Natural killer cell (primary cell): ENCODE data around the gene RPL22. TPM values are rescaled to one million over a fixed set of nuclear protein-coding genes. Genes with fewer than 3 reads are reported as not detected.

Experiments
- ATAC-seq, 3 donors: fragments of 150-1000 bp in 2 of 3; fragments of 200-7000 bp in 1 of 3; cut with Tn5 transposase; 1 replicate in 1 of 3; 2 replicates in 2 of 3; pipeline ENCODE4 v1.10.0; 2021; ENCODE audit warnings: mild to moderate bottlenecking in 2 of 3, moderate library complexity in 2 of 3
- DNase-seq, 2 donors: peaks; one replicate each; pipeline versions ENCODE4 v3.0.0 to v3.0.0-alpha.2; 2013 to 2021; ENCODE audit warnings: mixed read lengths in 1 of 2
- H3K27ac ChIP-seq: one replicate; pipeline ENCODE4 v1.5.1; 2013; ENCODE audit warnings: mild to moderate bottlenecking, low read length
- H3K27me3 ChIP-seq: one replicate; pipeline ENCODE4 v1.6.1; 2013; ENCODE audit warnings: low read length; ENCODE audit not compliant: control insufficient read depth, insufficient read depth
- H3K36me3 ChIP-seq: one replicate; pipeline ENCODE4 v1.6.1; 2013; ENCODE audit warnings: low read length; ENCODE audit not compliant: control insufficient read depth, insufficient read depth
- H3K4me1 ChIP-seq: one replicate; pipeline ENCODE4 v1.6.1; 2013; ENCODE audit warnings: low read length; ENCODE audit not compliant: control insufficient read depth, insufficient read depth
- H3K4me3 ChIP-seq: one replicate; pipeline ENCODE4 v1.5.1; 2013; ENCODE audit warnings: low read length
- H3K9me3 ChIP-seq: one replicate; pipeline ENCODE4 v1.6.1; 2013; ENCODE audit warnings: low read length; ENCODE audit not compliant: control insufficient read depth, insufficient read depth
- H3K27ac Mint-ChIP-seq, 2 donors: one replicate each; pipeline ENCODE4 v1.8.0; 2022; ENCODE audit warnings: mild to moderate bottlenecking in 2 of 2, mixed read lengths in 2 of 2, moderate library complexity in 1 of 2
- H3K27me3 Mint-ChIP-seq, 2 donors: one replicate each; pipeline ENCODE4 v1.8.0; 2022; ENCODE audit warnings: low read depth in 2 of 2, mixed read lengths in 2 of 2
- H3K36me3 Mint-ChIP-seq: one replicate; pipeline ENCODE4 v1.8.0; 2022; ENCODE audit warnings: mixed read lengths
- H3K4me1 Mint-ChIP-seq, 2 donors: one replicate each; pipeline ENCODE4 v1.8.0; 2022; ENCODE audit warnings: mixed read lengths in 2 of 2
- H3K4me3 Mint-ChIP-seq: one replicate; pipeline ENCODE4 v1.8.0; 2022; ENCODE audit warnings: mild to moderate bottlenecking, moderate library complexity, mixed read lengths
- H3K9me3 Mint-ChIP-seq, 2 donors: one replicate each; pipeline ENCODE4 v1.8.0; 2022; ENCODE audit warnings: mixed read lengths in 2 of 2
- WGBS: methylation state at CpG from one replicate; pipeline ENCODE4 v1.1.7; 2013; ENCODE audit warnings: missing lambda C conversion rate; ENCODE audit not compliant: insufficient coverage; 5-methylcytosine and 5-hydroxymethylcytosine counted together
- intact Hi-C: fragments of 100-400 bp; cut with micrococcal nuclease; formaldehyde crosslinking; loops from one replicate; pipeline ENCODE4 v1.14.2; 2022
- total RNA-seq, 4 donors: library from RNA; stranded (reverse); fragments of 120-200 nt in 1 of 4; gene quantifications; one replicate each; pipeline versions ENCODE4 v1.2.3 to v1.2.4, GENCODE V29; 2013 to 2022
- TF ChIP-seq, protein P1 (sequence below): fragments of 200-600 bp; IDR thresholded peaks from one replicate; pipeline ENCODE4 v1.8.0; 2022; ENCODE audit warnings: antibody characterized with exemption

RPL22 gene
- total RNA-seq, 3 donors from 2014 or later (not counting 1 experiment from before 2014, with no cell fraction given): 210 to 239 (median 228) TPM

DNA sequence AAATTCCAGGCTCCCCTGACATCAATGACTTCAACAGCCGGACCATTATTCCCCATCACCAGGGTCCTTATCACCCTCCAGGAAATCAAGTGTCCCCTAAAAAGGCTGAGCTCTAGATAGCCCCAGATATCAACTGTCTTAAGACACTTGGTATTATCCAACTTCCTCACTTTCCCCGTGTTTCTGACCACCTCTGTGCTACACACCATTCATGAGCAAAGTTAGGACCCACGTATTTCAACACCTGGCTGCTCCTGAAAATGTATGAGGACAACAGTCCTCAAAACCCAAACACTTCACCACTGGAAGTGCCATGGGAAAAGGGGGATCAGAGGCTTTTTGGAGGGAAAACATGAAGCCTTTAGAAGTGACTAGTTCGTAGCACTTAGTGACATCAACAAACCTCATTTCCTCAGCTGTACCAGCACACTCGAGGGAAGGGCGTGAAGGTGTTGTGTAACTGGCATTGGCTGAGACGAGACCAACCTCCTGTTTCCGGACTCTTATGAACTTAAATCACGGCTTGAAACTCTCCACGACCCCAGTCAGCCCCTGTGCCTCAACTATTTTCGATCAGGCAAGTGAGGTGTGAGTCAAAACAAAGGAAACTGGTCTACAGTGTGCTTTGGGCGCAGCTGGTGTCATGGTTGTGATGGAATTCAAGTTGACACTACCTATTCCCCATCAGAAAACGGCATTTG is 15.2 kb downstream of the RPL22 start:
- TF ChIP-seq, protein P1, sequence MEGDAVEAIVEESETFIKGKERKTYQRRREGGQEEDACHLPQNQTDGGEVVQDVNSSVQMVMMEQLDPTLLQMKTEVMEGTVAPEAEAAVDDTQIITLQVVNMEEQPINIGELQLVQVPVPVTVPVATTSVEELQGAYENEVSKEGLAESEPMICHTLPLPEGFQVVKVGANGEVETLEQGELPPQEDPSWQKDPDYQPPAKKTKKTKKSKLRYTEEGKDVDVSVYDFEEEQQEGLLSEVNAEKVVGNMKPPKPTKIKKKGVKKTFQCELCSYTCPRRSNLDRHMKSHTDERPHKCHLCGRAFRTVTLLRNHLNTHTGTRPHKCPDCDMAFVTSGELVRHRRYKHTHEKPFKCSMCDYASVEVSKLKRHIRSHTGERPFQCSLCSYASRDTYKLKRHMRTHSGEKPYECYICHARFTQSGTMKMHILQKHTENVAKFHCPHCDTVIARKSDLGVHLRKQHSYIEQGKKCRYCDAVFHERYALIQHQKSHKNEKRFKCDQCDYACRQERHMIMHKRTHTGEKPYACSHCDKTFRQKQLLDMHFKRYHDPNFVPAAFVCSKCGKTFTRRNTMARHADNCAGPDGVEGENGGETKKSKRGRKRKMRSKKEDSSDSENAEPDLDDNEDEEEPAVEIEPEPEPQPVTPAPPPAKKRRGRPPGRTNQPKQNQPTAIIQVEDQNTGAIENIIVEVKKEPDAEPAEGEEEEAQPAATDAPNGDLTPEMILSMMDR: no peak
- Histone ChIP-seq H3K27ac (no peak overlapping the region), H3K9me3 (no peaks in the 10 kb centered on the region), H3K27me3 (peaks cover 10% of the 10 kb centered on the region), H3K4me1 (peaks cover 8% of the 10 kb centered on the region), H3K4me3 (no peak overlapping the region), H3K36me3 (peaks cover 15% of the 10 kb centered on the region)
- no peaks in the 10 kb centered on the region for H3K9me3 Mint-ChIP-seq
- peaks cover 12 to 16% of the 10 kb centered on the region in 2 donors for H3K27me3 Mint-ChIP-seq
- H3K4me3 Mint-ChIP-seq: no peak overlapping the region
- no peak for ATAC-seq
- intact Hi-C loops: no loop called here
- no peak for DNase-seq
- peaks cover 14 to 30% of the 10 kb centered on the region in 2 donors for H3K4me1 Mint-ChIP-seq
- H3K27ac Mint-ChIP-seq: no peak overlapping the region
- H3K36me3 Mint-ChIP-seq: no peaks in the 10 kb centered on the region
- WGBS: 75% methylated on average over 12 of the region's 13 CpGs

DNA sequence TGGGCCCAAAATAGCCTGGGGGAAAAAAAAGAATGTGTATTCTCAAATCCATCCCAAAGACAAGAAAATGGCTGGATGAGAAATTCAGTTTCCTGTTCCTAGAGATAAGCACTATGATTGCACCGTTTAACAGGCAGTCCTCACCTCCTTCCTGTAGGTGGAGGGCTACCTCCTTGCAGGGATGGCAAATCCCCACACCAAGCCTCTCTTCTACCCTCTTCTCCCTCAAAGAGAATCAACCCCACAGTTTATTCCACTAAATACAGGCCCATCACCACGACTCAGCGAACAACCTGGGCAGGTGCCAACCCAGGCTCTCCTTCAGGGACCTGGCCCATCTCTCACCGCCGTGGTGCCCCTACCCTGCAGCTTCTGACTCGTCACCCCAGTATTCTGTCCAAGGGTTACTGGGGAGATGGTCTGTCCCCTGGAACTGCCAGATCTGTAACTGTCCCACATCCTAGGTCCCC is 15.8 kb downstream of the RPL22 start:
- Mint-ChIP-seq H3K36me3 (no peaks in the 10 kb centered on the region), H3K9me3 (no peaks in the 10 kb centered on the region), H3K27me3 (peaks cover 12 to 21% of the 10 kb centered on the region in 2 donors), H3K4me3 (no peak overlapping the region), H3K27ac (no peak overlapping the region), H3K4me1 (peaks cover 14 to 29% of the 10 kb centered on the region in 2 donors)
- Histone ChIP-seq H3K27ac (no peak overlapping the region), H3K9me3 (no peaks in the 10 kb centered on the region), H3K4me1 (peaks cover 15% of the 10 kb centered on the region), H3K27me3 (peaks cover 14% of the 10 kb centered on the region), H3K36me3 (peaks cover 14% of the 10 kb centered on the region), H3K4me3 (no peak overlapping the region)
- DNase-seq: no peak
- no peak for ATAC-seq
- TF ChIP-seq, protein P1: no peak
- intact Hi-C loops: no loop called here
- WGBS: 67% methylated on average over 6 of the region's 6 CpGs

DNA sequence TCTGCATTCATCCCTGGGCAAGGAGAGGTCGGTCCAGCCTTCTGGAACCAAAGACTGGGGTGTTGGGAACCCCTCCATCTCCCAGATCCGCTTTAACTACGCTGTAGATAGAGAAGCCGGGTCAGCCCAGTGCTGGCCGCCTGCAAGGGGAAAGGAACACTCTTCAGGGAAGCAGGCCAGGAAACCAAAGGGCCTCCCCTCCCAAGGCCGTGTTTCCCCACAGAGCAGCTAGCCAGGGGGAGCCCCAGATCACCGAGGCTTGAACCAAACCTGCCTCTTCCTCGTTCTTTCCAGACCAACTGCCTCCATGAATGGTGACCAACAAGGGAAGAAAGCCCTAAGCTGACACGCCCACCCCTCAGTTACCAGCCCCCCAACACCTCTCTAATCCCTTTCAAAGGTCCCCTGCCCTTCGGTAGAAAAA is 18.0 kb downstream of the RPL22 start:
- DNase-seq (no peak), ATAC-seq (no peak)
- Histone ChIP-seq H3K9me3 (no peaks in the 10 kb centered on the region), H3K27ac (no peak overlapping the region), H3K4me1 (peaks cover 16% of the 10 kb centered on the region), H3K36me3 (peaks cover 8% of the 10 kb centered on the region), H3K4me3 (no peak overlapping the region), H3K27me3 (peaks cover 27% of the 10 kb centered on the region)
- 15% methylated on average over 10 of the region's 10 CpGs for WGBS
- Mint-ChIP-seq H3K4me1 (peaks cover 17 to 36% of the 10 kb centered on the region in 2 donors), H3K27ac (no peak overlapping the region), H3K36me3 (no peaks in the 10 kb centered on the region), H3K27me3 (peaks cover 28 to 38% of the 10 kb centered on the region in 2 donors), H3K4me3 (peak overlapping the region; percentile 70), H3K9me3 (no peaks in the 10 kb centered on the region)
- TF ChIP-seq, protein P1: no peak
- intact Hi-C loops: no loop called here
